Mesenchymal stem cell (in vitro differentiated cells and primary cell): ENCODE data around the gene LHB.
A peak's percentile ranks its signal among the peaks of the same experiment; 100 is the strongest.

ENCODE experiments used
- DNase-seq: peaks from one replicate; pipeline ENCODE4 v3.0.0-alpha.2; 2013
- H2AFZ ChIP-seq: one replicate; pipeline ENCODE4 v1.6.1; 2013; ENCODE audit warnings: low read depth, mild to moderate bottlenecking, control low read depth, inconsistent platforms, low read length, moderate library complexity
- H2AK5ac ChIP-seq: 2 replicates; pipeline ENCODE4 v1.6.1; 2013; ENCODE audit warnings: low read length, moderate library complexity, mild to moderate bottlenecking, inconsistent platforms; ENCODE audit not compliant: severe bottlenecking
- H2BK120ac ChIP-seq: one replicate; pipeline ENCODE4 v1.6.1; 2013; ENCODE audit warnings: low read depth, mild to moderate bottlenecking, inconsistent platforms, low read length, moderate library complexity
- H2BK12ac ChIP-seq, 2 experiments: one replicate each; pipeline ENCODE4 v1.6.1; 2013; ENCODE audit warnings: inconsistent platforms in 2 of 2, low read length in 2 of 2, mild to moderate bottlenecking in 2 of 2, moderate library complexity in 2 of 2, control low read depth in 1 of 2
- H2BK15ac ChIP-seq: one replicate; pipeline ENCODE4 v1.6.1; 2013; ENCODE audit warnings: mild to moderate bottlenecking, low read depth, inconsistent platforms; ENCODE audit not compliant: poor library complexity, severe bottlenecking
- H2BK5ac ChIP-seq: 2 replicates; pipeline ENCODE4 v1.6.1; 2013; ENCODE audit warnings: low read depth, mild to moderate bottlenecking, low read length, control low read depth, inconsistent platforms; ENCODE audit not compliant: poor library complexity, severe bottlenecking
- H3K14ac ChIP-seq, 2 experiments: one replicate each; pipeline ENCODE4 v1.6.1; 2013; ENCODE audit warnings: inconsistent platforms in 2 of 2, low read length in 2 of 2, control low read depth in 1 of 2, mild to moderate bottlenecking in 1 of 2, moderate library complexity in 1 of 2
- H3K18ac ChIP-seq, 2 experiments: one replicate each; pipeline ENCODE4 v1.6.1; 2013; ENCODE audit warnings: inconsistent platforms in 2 of 2, low read length in 2 of 2, control low read depth in 1 of 2, low read depth in 1 of 2, mild to moderate bottlenecking in 1 of 2
- H3K23ac ChIP-seq, 2 experiments: one replicate each; pipeline ENCODE4 v1.6.1; 2013; ENCODE audit warnings: inconsistent platforms in 2 of 2, low read length in 2 of 2, mild to moderate bottlenecking in 2 of 2, moderate library complexity in 2 of 2, control low read depth in 1 of 2
- H3K27ac ChIP-seq: 2 replicates; pipeline ENCODE4 v1.5.1; 2013; ENCODE audit warnings: mild to moderate bottlenecking, moderate library complexity, low read length, control low read depth, inconsistent platforms; ENCODE audit not compliant: poor library complexity, severe bottlenecking
- H3K27me3 ChIP-seq, 2 experiments: 2 replicates each; pipeline versions ENCODE4 v1.6.1 to v1.7.0; 2013; ENCODE audit warnings: low read length in 2 of 2, mild to moderate bottlenecking in 2 of 2, moderate library complexity in 2 of 2, control low read depth in 1 of 2, inconsistent platforms in 1 of 2; ENCODE audit not compliant: control insufficient read depth in 1 of 2, insufficient read depth in 1 of 2
- H3K36me3 ChIP-seq, 2 experiments: 2 replicates each; pipeline versions ENCODE4 v1.6.1 to v1.7.0; 2013; ENCODE audit warnings: low read length in 2 of 2, control low read depth in 1 of 2, inconsistent platforms in 1 of 2, low read depth in 1 of 2, mild to moderate bottlenecking in 1 of 2; ENCODE audit not compliant: insufficient read depth in 2 of 2, control insufficient read depth in 1 of 2
- H3K4ac ChIP-seq, 2 experiments: one replicate each; pipeline ENCODE4 v1.6.1; 2013; ENCODE audit warnings: inconsistent platforms in 2 of 2, low read length in 2 of 2, mild to moderate bottlenecking in 2 of 2, moderate library complexity in 2 of 2, control low read depth in 1 of 2, low read depth in 1 of 2
- H3K4me1 ChIP-seq: 2 replicates; pipeline ENCODE4 v1.6.1; 2013; ENCODE audit warnings: low read depth, low read length, control low read depth; ENCODE audit not compliant: control insufficient read depth, insufficient read depth
- H3K4me2 ChIP-seq: 2 replicates; pipeline ENCODE4 v1.6.1; 2013; ENCODE audit warnings: low read length, mild to moderate bottlenecking, inconsistent platforms; ENCODE audit not compliant: poor library complexity, severe bottlenecking
- H3K4me3 ChIP-seq, 2 experiments: 2 replicates each; pipeline versions ENCODE4 v1.5.1 to v1.7.0; 2013; ENCODE audit warnings: low read length in 2 of 2, mild to moderate bottlenecking in 2 of 2, control low read depth in 1 of 2, low read depth in 1 of 2; ENCODE audit not compliant: insufficient read depth in 1 of 2
- H3K79me1 ChIP-seq: replicated peaks from 2 replicates; pipeline ENCODE4 v1.6.1; 2013; ENCODE audit warnings: mild to moderate bottlenecking, control low read depth, low read length, inconsistent platforms; ENCODE audit not compliant: poor library complexity, severe bottlenecking
- H3K9ac ChIP-seq: 2 replicates; pipeline ENCODE4 v1.7.0; 2013; ENCODE audit warnings: mild to moderate bottlenecking, low read length, moderate library complexity
- H3K9me3 ChIP-seq: 2 replicates; pipeline ENCODE4 v1.7.0; 2013; ENCODE audit warnings: mild to moderate bottlenecking, low read length; ENCODE audit not compliant: control insufficient read depth
- H4K8ac ChIP-seq: one replicate; pipeline ENCODE4 v1.6.1; 2013; ENCODE audit warnings: inconsistent platforms, mild to moderate bottlenecking, low read length, moderate library complexity
- H4K91ac ChIP-seq: one replicate; pipeline ENCODE4 v1.6.1; 2013; ENCODE audit warnings: mild to moderate bottlenecking, low read length, inconsistent platforms
- WGBS: methylation state at CpG from one replicate; pipeline ENCODE4 v1.1.7; 2013; ENCODE audit warnings: mixed read lengths; 5-methylcytosine and 5-hydroxymethylcytosine counted together

Gene LHB

DNA sequence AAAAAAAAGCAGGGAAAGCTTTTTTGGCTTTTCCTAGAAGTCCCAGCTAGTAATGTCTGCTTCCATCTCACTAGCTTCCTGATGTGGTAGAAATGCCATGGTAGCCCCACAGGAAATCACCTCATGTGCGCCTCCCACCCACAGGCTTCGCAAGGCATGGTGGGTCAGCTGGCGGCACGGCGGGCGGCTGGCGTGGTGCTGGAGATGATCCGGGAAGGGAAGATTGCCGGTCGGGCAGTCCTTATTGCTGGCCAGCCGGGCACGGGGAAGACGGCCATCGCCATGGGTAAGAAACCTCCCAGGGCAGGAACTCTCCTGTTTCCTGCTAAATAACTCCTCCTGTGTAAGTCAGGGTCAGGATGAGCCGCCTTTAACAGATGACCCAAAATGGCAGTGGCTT, 12.8 kb downstream of the LHB start:
- H2BK12ac ChIP-seq = no peak overlapping the region
- H4K8ac ChIP-seq = no peak overlapping the region
- H3K9ac ChIP-seq = no peak overlapping the region
- H3K79me1 ChIP-seq = peaks cover 22% of the 10 kb centered on the region
- H2BK15ac ChIP-seq = no peak overlapping the region
- no peak for DNase-seq
- H2BK5ac ChIP-seq = no peak overlapping the region
- H3K14ac ChIP-seq = no peak overlapping the region
- no peaks in the 10 kb centered on the region for H3K9me3 ChIP-seq
- no peaks in the 10 kb centered on the region for H3K27me3 ChIP-seq
- H3K18ac ChIP-seq = no peak overlapping the region
- H3K4me2 ChIP-seq = no peak overlapping the region
- H2BK120ac ChIP-seq = no peak overlapping the region
- H4K91ac ChIP-seq = no peak overlapping the region
- 99% methylated on average over 15 of the region's 15 CpGs for WGBS
- no peak overlapping the region for H3K4me3 ChIP-seq
- H3K4me1 ChIP-seq = no peaks in the 10 kb centered on the region
- no peak overlapping the region for H3K27ac ChIP-seq
- no peak overlapping the region for H2AK5ac ChIP-seq
- no peak overlapping the region for H3K23ac ChIP-seq
- peaks cover 43 to 52% of the 10 kb centered on the region in 2 experiments for H3K36me3 ChIP-seq
- H2AFZ ChIP-seq = no peak overlapping the region
- no peak overlapping the region for H3K4ac ChIP-seq

DNA sequence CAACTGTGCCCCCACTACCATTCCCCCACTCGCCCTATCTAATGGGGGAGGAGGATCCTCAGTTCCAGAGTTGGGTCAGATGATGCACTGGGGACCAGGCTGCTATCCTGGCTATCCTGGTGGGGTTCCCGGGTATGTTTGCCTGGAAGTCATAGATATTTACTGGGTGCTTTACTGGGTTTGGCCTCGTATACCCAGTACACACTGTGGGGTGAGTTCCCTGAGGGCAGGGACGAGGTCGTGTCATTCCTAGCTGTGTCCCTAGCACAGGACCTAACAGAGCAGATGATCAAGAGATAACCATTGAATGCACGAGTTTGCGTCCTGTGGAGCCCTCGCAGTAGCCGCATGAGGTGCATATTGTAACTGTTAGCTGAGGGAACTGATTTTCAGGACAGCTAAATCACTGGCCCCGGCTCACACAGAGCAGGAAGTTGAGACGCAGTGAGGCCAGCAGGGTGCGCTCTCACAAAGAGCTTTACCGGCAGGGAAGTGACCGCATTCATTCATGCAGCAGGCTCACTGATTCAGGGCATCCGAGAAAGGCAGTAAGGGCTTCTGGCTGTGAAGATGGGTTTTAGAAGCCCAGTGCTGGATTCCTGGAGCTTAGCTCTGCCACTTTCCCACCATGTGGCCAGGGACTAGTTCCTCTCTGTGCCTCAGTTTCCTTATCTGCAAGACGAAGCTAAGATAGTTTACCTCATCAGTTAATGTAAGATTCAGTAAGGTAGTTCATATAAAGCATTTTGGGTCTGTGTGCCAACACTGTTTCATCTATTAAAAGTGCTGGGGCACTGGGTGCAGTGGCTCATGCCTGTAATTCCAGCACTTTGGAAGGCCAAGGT, 17.2 kb downstream of the LHB start:
- H3K4me3 ChIP-seq = no peak overlapping the region
- H3K36me3 ChIP-seq = peaks cover 21 to 23% of the 10 kb centered on the region in 2 experiments
- H3K18ac ChIP-seq = peak overlapping the region in 1 of 2 experiments; percentile 46
- no peak overlapping the region for H2BK5ac ChIP-seq
- H4K91ac ChIP-seq = no peak overlapping the region
- no peak overlapping the region for H3K14ac ChIP-seq
- H3K27me3 ChIP-seq = no peaks in the 10 kb centered on the region
- H3K23ac ChIP-seq = no peak overlapping the region
- H3K4me1 ChIP-seq = peaks cover 11% of the 10 kb centered on the region
- H3K27ac ChIP-seq = no peak overlapping the region
- no peak overlapping the region for H2BK15ac ChIP-seq
- H2AK5ac ChIP-seq = no peak overlapping the region
- H2BK12ac ChIP-seq = peak overlapping the region in 1 of 2 experiments; percentile 45
- 58% methylated on average over 16 of the region's 16 CpGs for WGBS
- H3K4me2 ChIP-seq = no peak overlapping the region
- H3K9ac ChIP-seq = peak overlapping the region; percentile 26
- H2AFZ ChIP-seq = no peak overlapping the region
- no peak overlapping the region for H3K4ac ChIP-seq
- H4K8ac ChIP-seq = peak overlapping the region; percentile 58
- peaks cover 23% of the 10 kb centered on the region for H3K79me1 ChIP-seq
- no peak overlapping the region for H2BK120ac ChIP-seq
- DNase-seq = peak; percentile 76
- no peaks in the 10 kb centered on the region for H3K9me3 ChIP-seq

DNA sequence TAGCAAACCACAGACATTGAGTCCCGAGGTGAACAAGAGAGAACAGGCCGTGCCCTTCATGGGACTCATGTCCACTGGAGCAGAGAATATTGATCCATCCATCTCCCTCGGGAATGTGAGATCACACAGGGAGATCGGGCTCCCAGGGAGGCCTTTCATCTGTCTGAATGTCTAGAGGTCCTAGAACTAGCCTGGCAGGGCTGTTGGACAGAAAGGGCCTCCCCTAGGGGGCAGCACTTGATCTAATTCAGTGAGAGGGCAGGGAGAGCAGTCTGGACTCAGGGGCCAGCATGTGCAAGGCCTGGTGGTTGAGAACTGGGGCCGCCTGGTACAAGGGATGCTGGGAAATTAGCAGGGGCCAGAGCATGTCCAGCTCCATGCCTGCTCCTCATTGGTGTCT, 18.9 kb downstream of the LHB start:
- no peaks in the 10 kb centered on the region for H3K9me3 ChIP-seq
- no peak overlapping the region for H3K4me3 ChIP-seq
- no peak overlapping the region for H2BK120ac ChIP-seq
- peaks cover 6% of the 10 kb centered on the region in 2 experiments for H3K36me3 ChIP-seq
- peak overlapping the region in 1 of 2 experiments; percentile 27 for H3K4ac ChIP-seq
- DNase-seq = peak; percentile 70
- peak overlapping the region; percentile 34 for H3K27ac ChIP-seq
- no peak overlapping the region for H2BK12ac ChIP-seq
- no peak overlapping the region for H3K23ac ChIP-seq
- no peak overlapping the region for H2AFZ ChIP-seq
- peaks cover 22% of the 10 kb centered on the region for H3K79me1 ChIP-seq
- H3K9ac ChIP-seq = no peak overlapping the region
- no peak overlapping the region for H3K18ac ChIP-seq
- no peak overlapping the region for H2AK5ac ChIP-seq
- H3K27me3 ChIP-seq = no peaks in the 10 kb centered on the region
- H4K91ac ChIP-seq = no peak overlapping the region
- H4K8ac ChIP-seq = no peak overlapping the region
- 86% methylated on average over 5 of the region's 5 CpGs for WGBS
- H3K14ac ChIP-seq = no peak overlapping the region
- H2BK5ac ChIP-seq = no peak overlapping the region
- H3K4me1 ChIP-seq = peaks cover 16% of the 10 kb centered on the region
- H3K4me2 ChIP-seq = no peak overlapping the region
- no peak overlapping the region for H2BK15ac ChIP-seq

DNA sequence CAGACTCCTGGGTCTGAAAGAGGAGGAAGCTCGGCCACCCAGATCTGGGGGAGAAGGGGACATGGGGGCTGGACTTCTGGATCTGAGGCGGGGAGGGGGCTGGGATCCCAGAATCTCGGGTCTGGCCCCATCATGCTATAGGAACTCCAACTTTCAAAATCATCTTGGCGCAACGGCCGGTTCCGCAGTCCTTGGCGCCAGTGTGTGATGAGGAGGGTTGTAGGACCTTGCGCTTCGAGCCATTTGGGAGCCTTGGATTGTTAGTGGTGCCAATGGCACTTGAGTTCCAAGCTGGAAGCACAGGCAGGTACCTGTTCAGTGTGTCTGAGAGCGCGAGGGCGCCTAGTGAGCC, 22.9 kb downstream of the LHB start:
- H2AK5ac ChIP-seq = peak overlapping the region; percentile 13
- H3K4me2 ChIP-seq = peak overlapping the region; percentile 90
- 5% methylated on average over 11 of the region's 13 CpGs for WGBS
- H3K4ac ChIP-seq = peak overlapping the region in 1 of 2 experiments; percentile 55
- no peak overlapping the region for H2BK15ac ChIP-seq
- H3K18ac ChIP-seq = no peak overlapping the region
- peak overlapping the region in 1 of 2 experiments; percentile 35 for H3K23ac ChIP-seq
- H2AFZ ChIP-seq = no peak overlapping the region
- no peak overlapping the region for H3K14ac ChIP-seq
- peak overlapping the region; percentile 97 for H3K9ac ChIP-seq
- H3K9me3 ChIP-seq = no peaks in the 10 kb centered on the region
- H2BK5ac ChIP-seq = no peak overlapping the region
- DNase-seq = no peak
- H4K8ac ChIP-seq = peak overlapping the region; percentile 38
- no peaks in the 10 kb centered on the region for H3K27me3 ChIP-seq
- peaks cover 11 to 26% of the 10 kb centered on the region in 2 experiments for H3K36me3 ChIP-seq
- peak overlapping the region in 1 of 2 experiments; percentile 10 for H2BK12ac ChIP-seq
- H2BK120ac ChIP-seq = no peak overlapping the region
- H3K4me3 ChIP-seq = peak overlapping the region; percentile 70 to 97
- no peak overlapping the region for H4K91ac ChIP-seq
- peaks cover 20% of the 10 kb centered on the region for H3K79me1 ChIP-seq
- H3K4me1 ChIP-seq = peaks cover 31% of the 10 kb centered on the region
- peak overlapping the region; percentile 35 for H3K27ac ChIP-seq
